Measurements from ENCODE around the gene HAUS5. TPM values are rescaled to one million over a fixed set of nuclear protein-coding genes. Genes with fewer than 3 reads are reported as not detected.

Gene HAUS5
- total RNA-seq, 1 experiment from 2014 or later, result 31.7 TPM

- peak overlapping the region; percentile 99 for H3K4me2 ChIP-seq (ENCODE audit: low read length)
- intact Hi-C loops (cut with micrococcal nuclease), result no loop called here
- ATAC-seq (peak; percentile 60), DNase-seq (ENCODE audit: low read depth, low spot score) (peak; percentile 75)
- H3K27ac ChIP-seq (ENCODE audit: low read depth, low read length), result peak overlapping the region; percentile 85
- peaks cover 11 to 50% of the 10 kb centered on the region in 2 experiments; a peak in 3 of 4 replicates for H3K4me1 ChIP-seq (ENCODE audit: control insufficient read depth in 1 of 2, insufficient read depth in 2 of 2, low read length in 2 of 2)
- no peaks in the 10 kb centered on the region; a peak in 1 of 4 replicates for H3K36me3 ChIP-seq (ENCODE audit: control insufficient read depth in 1 of 2, insufficient read depth in 2 of 2, low read length in 2 of 2)
- TF ChIP-seq ZFX (IDR thresholded peaks at IDR 0.05) (peak; percentile 49; the same call in 1 of the 2 replicates), POLR2AphosphoS5 (IDR thresholded peaks at IDR 0.05; ENCODE audit: low read depth, low read length) (peak; percentile 95), JUND (IDR thresholded peaks at IDR 0.05) (no peak; the same call in 1 of the 2 replicates), RAD21 (IDR thresholded peaks at IDR 0.05; ENCODE audit: low read depth) (no peak), EGR1 (IDR thresholded peaks at IDR 0.05; ENCODE audit: low read depth) (peak; percentile 49; the same call in 1 of the 2 replicates), YY1 (IDR thresholded peaks at IDR 0.05; ENCODE audit: extremely low read depth, insufficient replicate concordance, low read depth, low read length) (peak; percentile 26), POLR2A (IDR thresholded peaks at IDR 0.05; ENCODE audit: borderline replicate concordance, extremely low read depth, insufficient read depth, insufficient read length) (peak; percentile 97), SP1 (IDR thresholded peaks at IDR 0.05; ENCODE audit: low read depth) (peak; percentile 42), CBX3 (IDR thresholded peaks at IDR 0.05; ENCODE audit: low read depth) (no peak), TCF7L2 (IDR thresholded peaks at IDR 0.05; ENCODE audit: borderline replicate concordance, extremely low read depth, insufficient read depth, insufficient read length) (peak; percentile 81), CEBPB (IDR thresholded peaks at IDR 0.05; ENCODE audit: low read depth) (no peak), EZH2 (IDR thresholded peaks at IDR 0.05) (no peak)
- TF ChIP-seq, protein P1, sequence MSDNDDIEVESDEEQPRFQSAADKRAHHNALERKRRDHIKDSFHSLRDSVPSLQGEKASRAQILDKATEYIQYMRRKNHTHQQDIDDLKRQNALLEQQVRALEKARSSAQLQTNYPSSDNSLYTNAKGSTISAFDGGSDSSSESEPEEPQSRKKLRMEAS (IDR thresholded peaks at IDR 0.05), result peak; percentile 77
- TF ChIP-seq, protein P2, sequence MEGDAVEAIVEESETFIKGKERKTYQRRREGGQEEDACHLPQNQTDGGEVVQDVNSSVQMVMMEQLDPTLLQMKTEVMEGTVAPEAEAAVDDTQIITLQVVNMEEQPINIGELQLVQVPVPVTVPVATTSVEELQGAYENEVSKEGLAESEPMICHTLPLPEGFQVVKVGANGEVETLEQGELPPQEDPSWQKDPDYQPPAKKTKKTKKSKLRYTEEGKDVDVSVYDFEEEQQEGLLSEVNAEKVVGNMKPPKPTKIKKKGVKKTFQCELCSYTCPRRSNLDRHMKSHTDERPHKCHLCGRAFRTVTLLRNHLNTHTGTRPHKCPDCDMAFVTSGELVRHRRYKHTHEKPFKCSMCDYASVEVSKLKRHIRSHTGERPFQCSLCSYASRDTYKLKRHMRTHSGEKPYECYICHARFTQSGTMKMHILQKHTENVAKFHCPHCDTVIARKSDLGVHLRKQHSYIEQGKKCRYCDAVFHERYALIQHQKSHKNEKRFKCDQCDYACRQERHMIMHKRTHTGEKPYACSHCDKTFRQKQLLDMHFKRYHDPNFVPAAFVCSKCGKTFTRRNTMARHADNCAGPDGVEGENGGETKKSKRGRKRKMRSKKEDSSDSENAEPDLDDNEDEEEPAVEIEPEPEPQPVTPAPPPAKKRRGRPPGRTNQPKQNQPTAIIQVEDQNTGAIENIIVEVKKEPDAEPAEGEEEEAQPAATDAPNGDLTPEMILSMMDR (IDR thresholded peaks at IDR 0.05 in 2 of 3, conservative IDR thresholded peaks at IDR 0.05 in 1 of 3; ENCODE audit: borderline replicate concordance in 1 of 3, insufficient read depth in 1 of 3, low read depth in 2 of 3, low read length in 2 of 3), result 0 out of 6 replicates have a peak, but pooled peaks of 1 of the 3 experiments have one; percentile 9
- H3K9me2 ChIP-seq (ENCODE audit: insufficient read depth), result no peaks in the 10 kb centered on the region
- H2AFZ ChIP-seq (ENCODE audit: low read depth, low read length, poor library complexity, severe bottlenecking), result peak overlapping the region; percentile 90
- peaks cover 4% of the 10 kb centered on the region for H3K79me2 ChIP-seq (ENCODE audit: insufficient read depth, low read length)
- H3K4me3 ChIP-seq (replicated peaks in 1 of 2; ENCODE audit: low read depth in 1 of 2, low read length in 2 of 2), result peak overlapping the region; percentile 61 to 66
- H3K27me3 ChIP-seq (ENCODE audit: insufficient read depth, low read length), result no peaks in the 10 kb centered on the region
- CTCF ChIA-PET, result interaction anchor here (1.1 kb wide), 1 partner anchor 30 kb away, joined by 3 read pairs; no protein-coding TSS in a partner anchor
- no peaks in the 10 kb centered on the region for H4K20me1 ChIP-seq (ENCODE audit: insufficient read depth)
- RAD21 ChIA-PET (ENCODE audit: low non-redundant PET in 1 of 2, low total read pairs in 2 of 2, uncharacterized antibody in 2 of 2, unreplicated experiment in 2 of 2), result no interaction called here
- POLR2A ChIA-PET, result interaction anchor here (0.6 to 2.0 kb wide), 11 partner anchors 11 to 365 kb away, joined by 3 to 8 read pairs (median 4); partner anchors contain the start of genes LIN37 and SYNE4
- H3K9me3 ChIP-seq (ENCODE audit: control insufficient read depth in 1 of 2, insufficient read depth in 1 of 2, low read depth in 1 of 2, low read length in 2 of 2), result no peaks in the 10 kb centered on the region
- no TSS peak for BruUV-seq (replicated peaks)
- H3K9ac ChIP-seq (ENCODE audit: low read length), result peak overlapping the region; percentile 69
These were observed 31.0 kb downstream of the HAUS5 start for GRCh38 chr19:35643255-35644205.
